OCI-LY3 (cell line): ENCODE measurements around the gene SLC25A10.

Experiments
- H2AFZ ChIP-seq: fragments of 200-600, 300-600 bp; shearing (Covaris generic); 2 replicates; pipeline ENCODE4 v1.6.0; 2014; ENCODE audit warnings: antibody characterized with exemption, low read depth, low read length
- H3K27ac ChIP-seq: fragments of 200-600, 300-600 bp; sonication (generic); 2 replicates; pipeline ENCODE4 v1.5.1; 2014; ENCODE audit warnings: mild to moderate bottlenecking, low read length, moderate library complexity, mixed read lengths
- H3K27me3 ChIP-seq: fragments of 200-600, 300-600 bp; sonication (generic); 2 replicates; pipeline ENCODE4 v1.6.1; 2014; ENCODE audit warnings: low read depth, low read length, mixed read lengths
- H3K36me3 ChIP-seq: fragments of 200-600, 300-600 bp; sonication (generic); replicated peaks from 2 replicates; pipeline ENCODE3; 2014; ENCODE audit warnings: low read depth, low read length, mixed read lengths
- H3K4me1 ChIP-seq: fragments of 300-600, 200-600 bp; sonication (generic); 2 replicates; pipeline ENCODE4 v1.6.1; 2014; ENCODE audit warnings: low read length, mixed read lengths
- H3K4me2 ChIP-seq: fragments of 200-600, 300-600 bp; sonication (generic); 2 replicates; pipeline ENCODE4 v1.6.1; 2014; ENCODE audit warnings: low read length, mixed read lengths
- H3K4me3 ChIP-seq: fragments of 300-600, 200-600 bp; sonication (generic); 2 replicates; pipeline ENCODE4 v1.5.1; 2014; ENCODE audit warnings: antibody characterized with exemption, mild to moderate bottlenecking, low read length, moderate library complexity
- H3K79me2 ChIP-seq: fragments of 300-600, 200-600 bp; shearing (Covaris generic); 2 replicates; pipeline ENCODE4 v1.6.1; 2014; ENCODE audit warnings: mild to moderate bottlenecking, low read length, mixed read lengths
- H3K9ac ChIP-seq: fragments of 300-600, 200-600 bp; shearing (Covaris generic); 2 replicates; pipeline ENCODE4 v1.6.0; 2014; ENCODE audit warnings: mild to moderate bottlenecking, low read length, moderate library complexity
- H3K9me3 ChIP-seq: fragments of 200-600, 300-600 bp; shearing (Covaris generic); 2 replicates; pipeline ENCODE4 v1.6.1; 2014; ENCODE audit warnings: low read length, mixed read lengths; ENCODE audit not compliant: insufficient read depth
- H4K20me1 ChIP-seq: fragments of 200-600, 300-600 bp; sonication (generic); 2 replicates; pipeline ENCODE4 v1.6.1; 2016; ENCODE audit warnings: low read length, mixed read lengths; ENCODE audit not compliant: insufficient read depth
- CTCF ChIP-seq: fragments of 200-600, 300-600 bp; sonication (generic); IDR thresholded peaks from 2 replicates; pipeline ENCODE4 v1.5.1; 2014; ENCODE audit warnings: antibody characterized with exemption, low read length, low read depth
- EZH2phosphoT487 ChIP-seq: fragments of 200-600 bp; shearing (Covaris generic); IDR thresholded peaks from 2 replicates; pipeline ENCODE4 v1.6.1; 2018; ENCODE audit warnings: antibody characterized with exemption, mixed run types, low read depth

The SLC25A10 gene

DNA sequence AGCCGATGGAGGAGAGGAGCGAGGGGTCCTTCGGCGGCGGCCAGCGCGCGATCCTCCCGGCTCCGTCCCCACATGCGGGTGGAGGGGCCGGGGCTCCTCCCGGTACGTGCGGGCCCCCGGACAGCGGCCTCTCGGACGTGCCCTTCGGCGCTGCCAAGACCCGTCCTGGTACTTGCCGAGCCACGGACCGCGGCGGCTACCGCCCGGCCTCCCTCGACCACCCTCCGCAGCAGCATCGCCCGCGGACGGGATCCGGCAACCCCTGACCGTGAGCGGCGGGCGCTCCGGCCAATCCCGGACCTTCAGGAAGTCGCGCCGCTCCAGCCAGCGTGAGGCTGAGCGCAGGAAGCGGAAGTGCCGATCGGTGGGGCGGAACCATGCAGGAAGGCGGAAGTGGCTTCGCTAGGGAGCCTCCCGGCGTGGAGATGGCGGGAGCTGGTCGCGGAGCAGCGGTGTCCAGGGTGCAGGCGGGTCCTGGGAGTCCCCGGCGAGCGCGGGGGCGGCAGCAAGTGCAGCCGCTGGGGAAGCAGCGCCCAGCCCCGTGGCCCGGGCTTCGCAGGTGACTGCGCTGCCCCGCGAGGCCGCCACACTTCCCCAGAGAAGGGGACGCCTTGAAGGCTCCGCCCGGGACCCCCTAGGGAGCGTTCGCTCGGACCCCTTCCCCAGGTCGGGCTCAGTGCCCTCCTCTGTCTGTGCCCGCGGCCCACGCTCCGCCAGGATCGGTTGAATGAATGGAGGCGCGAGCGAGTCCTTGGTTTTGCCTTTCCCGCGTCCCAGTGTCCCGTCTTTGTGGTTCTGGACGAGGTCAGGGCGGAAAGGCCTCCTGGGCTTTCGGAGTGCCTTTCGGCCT, 45.5 kb upstream of the SLC25A10 start, which contains the start of the genes CCDC137 and OXLD1:
TSS of gene CCDC137 (plus strand) at position 396 of the 850 bp plus-strand sequence. CDS start at position 426, 30 bp downstream.
TSS of gene OXLD1 (minus strand) at position 264 of the 850 bp plus-strand sequence. CDS start at position 236, 28 bp downstream.
- peak within 1 kb of the TSS; percentile 94 for H3K9ac ChIP-seq
- H3K4me2 ChIP-seq: peak within 1 kb of the TSS; percentile 93
- H3K4me3 ChIP-seq: peak within 1 kb of the TSS; percentile 96
- H3K4me1 ChIP-seq: peaks cover 22% of the 10 kb centered on the region
- no peaks in the 10 kb centered on the region for H3K27me3 ChIP-seq
- peaks cover 37% of the 10 kb centered on the region for H3K36me3 ChIP-seq
- peaks cover 42% of the 10 kb centered on the region for H3K79me2 ChIP-seq
- no peaks in the 10 kb centered on the region for H4K20me1 ChIP-seq
- no peaks in the 10 kb centered on the region for H3K9me3 ChIP-seq
- H3K27ac ChIP-seq: peak within 1 kb of the TSS; percentile 67
- TF ChIP-seq CTCF: no peak
- no peak for TF ChIP-seq EZH2phosphoT487
- no peak within 1 kb of the TSS for H2AFZ ChIP-seq

DNA sequence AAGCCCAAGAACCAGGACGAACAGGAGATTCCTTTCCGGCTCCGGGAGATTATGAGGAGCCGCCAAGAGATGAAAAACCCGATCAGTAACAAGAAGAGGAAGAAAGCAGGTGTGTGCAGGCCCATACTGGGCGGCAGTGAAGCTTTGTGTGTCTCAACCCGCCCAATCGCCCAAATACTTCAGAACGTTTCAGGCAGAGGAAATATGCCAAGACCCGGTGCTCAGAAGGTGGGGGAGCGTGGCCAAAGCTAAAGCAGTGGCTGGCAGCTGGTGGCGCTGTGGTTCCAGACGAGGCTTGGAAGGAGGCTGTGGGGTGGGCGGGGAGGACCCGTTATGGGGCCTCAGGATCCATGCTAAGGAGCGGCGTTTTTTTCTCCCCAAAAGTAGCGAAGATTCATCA, 44.3 kb upstream of the SLC25A10 start:
- H3K27ac ChIP-seq: no peak overlapping the region
- H3K9me3 ChIP-seq: no peaks in the 10 kb centered on the region
- H4K20me1 ChIP-seq: no peaks in the 10 kb centered on the region
- H3K4me2 ChIP-seq: peak overlapping the region; percentile 83
- H3K36me3 ChIP-seq: peaks cover 45% of the 10 kb centered on the region
- no peak for TF ChIP-seq EZH2phosphoT487
- TF ChIP-seq CTCF: no peak
- peak overlapping the region; percentile 96 for H3K4me3 ChIP-seq
- peaks cover 42% of the 10 kb centered on the region for H3K79me2 ChIP-seq
- no peaks in the 10 kb centered on the region for H3K27me3 ChIP-seq
- H2AFZ ChIP-seq: no peak overlapping the region
- no peak overlapping the region for H3K9ac ChIP-seq
- H3K4me1 ChIP-seq: peaks cover 22% of the 10 kb centered on the region

DNA sequence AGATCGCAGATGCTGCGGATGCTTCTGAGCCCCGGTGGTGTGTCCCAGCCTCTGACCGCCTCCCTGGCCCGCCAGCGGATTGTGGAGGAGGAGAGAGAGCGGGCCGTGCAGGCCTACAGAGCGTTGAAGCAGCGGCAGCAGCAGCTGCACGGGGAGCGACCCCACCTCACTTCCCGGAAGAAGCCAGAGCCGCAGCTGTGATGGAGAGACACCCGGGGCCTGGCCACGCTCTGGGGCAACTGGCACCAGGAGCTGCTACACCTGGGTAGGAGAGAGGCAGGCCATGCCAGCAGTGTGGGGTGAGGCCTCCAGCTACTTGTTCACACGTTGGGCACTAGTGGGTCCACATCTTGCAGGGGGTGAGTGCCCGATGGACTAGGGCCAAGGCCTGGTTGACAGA, 39.6 kb upstream of the SLC25A10 start:
- Histone ChIP-seq H3K4me2 (no peak overlapping the region), H3K79me2 (peaks cover 16% of the 10 kb centered on the region), H3K4me3 (no peak overlapping the region), H3K9me3 (no peaks in the 10 kb centered on the region), H2AFZ (no peak overlapping the region), H4K20me1 (no peaks in the 10 kb centered on the region), H3K36me3 (peaks cover 38% of the 10 kb centered on the region), H3K27ac (no peak overlapping the region), H3K4me1 (peaks cover 9% of the 10 kb centered on the region), H3K27me3 (no peaks in the 10 kb centered on the region), H3K9ac (no peak overlapping the region)
- TF ChIP-seq CTCF: no peak

DNA sequence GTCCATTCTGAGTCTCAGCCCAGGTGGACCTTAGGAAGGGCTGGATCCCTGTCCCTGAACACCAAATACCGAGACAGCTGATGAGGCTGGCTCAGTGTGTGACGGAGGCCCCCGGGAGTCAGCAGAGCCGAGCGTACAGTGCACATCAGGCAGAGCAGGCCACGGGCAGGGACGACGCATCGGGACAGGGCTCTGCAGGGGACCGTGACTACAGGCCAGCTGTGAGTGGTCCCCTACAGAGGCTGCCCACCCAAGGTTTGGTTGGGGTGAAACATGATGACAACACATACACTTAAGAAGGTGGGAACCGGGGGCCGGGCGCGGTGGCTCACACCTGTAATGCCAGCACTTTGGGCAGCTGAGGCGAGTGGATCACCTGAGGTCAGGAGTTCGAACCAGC, 39.1 kb upstream of the SLC25A10 start:
- H2AFZ ChIP-seq: no peak overlapping the region
- H3K36me3 ChIP-seq: peaks cover 33% of the 10 kb centered on the region
- H3K27ac ChIP-seq: no peak overlapping the region
- peaks cover 4% of the 10 kb centered on the region for H3K4me1 ChIP-seq
- H3K9me3 ChIP-seq: no peaks in the 10 kb centered on the region
- H3K27me3 ChIP-seq: no peaks in the 10 kb centered on the region
- no peak overlapping the region for H3K9ac ChIP-seq
- TF ChIP-seq CTCF (no peak), EZH2phosphoT487 (no peak)
- no peak overlapping the region for H3K4me3 ChIP-seq
- no peaks in the 10 kb centered on the region for H4K20me1 ChIP-seq
- no peak overlapping the region for H3K4me2 ChIP-seq
- H3K79me2 ChIP-seq: peaks cover 12% of the 10 kb centered on the region
